BLaER1 treated with 17β-estradiol and CSF1 and Interleukin-3, amounts not matched to agents 10 nM and 100 nM (cell line): ENCODE results near the gene KRT73.

Experiments used
- H3K27ac ChIP-seq, 11 experiments: shearing (Covaris generic); formaldehyde crosslinking; 2 replicates each; pipeline ENCODE4 v1.8.1; 2022
- H3K27me3 ChIP-seq, 11 experiments: shearing (Covaris generic); formaldehyde crosslinking; 2 replicates each; pipeline ENCODE4 v1.8.1; 2022
- H3K36me3 ChIP-seq, 11 experiments: shearing (Covaris generic); formaldehyde crosslinking; 2 replicates each; pipeline ENCODE4 v1.8.1; 2022
- H3K4me1 ChIP-seq, 10 experiments: shearing (Covaris generic); formaldehyde crosslinking; 2 replicates each; pipeline ENCODE4 v1.8.1; 2022
- H3K4me2 ChIP-seq, 11 experiments: shearing (Covaris generic); formaldehyde crosslinking; 2 replicates each; pipeline ENCODE4 v1.8.1; 2022
- H3K4me3 ChIP-seq, 10 experiments: shearing (Covaris generic); formaldehyde crosslinking; 2 replicates each; pipeline ENCODE4 v1.8.1; 2022
- H3K9ac ChIP-seq, 11 experiments: shearing (Covaris generic); formaldehyde crosslinking; 2 replicates each; pipeline ENCODE4 v1.8.1; 2022
- H3K9me3 ChIP-seq, 11 experiments: shearing (Covaris generic); formaldehyde crosslinking; replicated peaks in 1 of 11; 2 replicates each; pipeline ENCODE4 v1.8.1; 2022
- H4K20me1 ChIP-seq, 11 experiments: shearing (Covaris generic); formaldehyde crosslinking; 2 replicates each; pipeline ENCODE4 v1.8.1; 2022
- Cebpa-rat ChIP-seq, 11 experiments: shearing (Covaris generic); IDR thresholded peaks; 2 replicates each; pipeline ENCODE4 v1.8.1; 2022

Gene KRT73

DNA sequence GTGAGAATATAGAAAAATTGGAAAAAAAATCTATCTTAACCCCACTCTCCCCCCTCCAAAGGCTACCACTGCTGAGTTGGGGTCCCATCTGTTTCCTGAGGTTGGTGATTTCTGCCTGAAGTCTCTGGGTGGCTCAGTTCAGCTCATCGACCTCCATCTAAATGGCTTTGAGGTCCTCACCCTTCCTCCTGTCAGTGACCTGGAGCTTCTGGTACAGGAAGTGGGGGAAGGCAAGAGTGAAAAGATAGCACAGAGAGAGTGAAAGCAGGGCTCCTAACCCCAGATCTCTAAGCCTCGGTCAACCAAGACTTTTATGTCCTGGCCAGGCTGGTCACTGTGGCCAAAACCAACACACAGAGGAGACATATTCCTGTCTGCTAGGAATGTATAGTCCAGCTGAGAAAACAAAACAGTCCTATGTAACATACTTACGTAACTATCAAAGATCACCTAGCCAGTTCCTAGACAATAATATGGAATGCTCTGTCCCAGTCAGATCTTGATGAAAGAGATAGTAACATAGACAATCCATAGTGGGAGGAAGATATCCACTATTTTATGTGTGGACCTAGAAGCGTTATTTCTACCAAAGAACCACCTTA, 12.3 kb upstream of the KRT73 start:
- Histone ChIP-seq H3K27me3 (no peaks in the 10 kb centered on the region), H4K20me1 (no peaks in the 10 kb centered on the region), H3K9me3 (no peaks in the 10 kb centered on the region), H3K4me1 (peaks cover 11 to 44% (median 40%) of the 10 kb centered on the region in 10 experiments; a peak in 17 of 20 replicates), H3K4me3 (no peak overlapping the region), H3K27ac (peak overlapping the region in 3 of 11 experiments; percentile 21 to 78 (median 32); a peak in 5 of 22 replicates), H3K4me2 (peak overlapping the region in 9 of 11 experiments; percentile 2 to 78 (median 33); a peak in 17 of 22 replicates), H3K36me3 (no peaks in the 10 kb centered on the region), H3K9ac (no peak overlapping the region)
- TF ChIP-seq Cebpa-rat (IDR thresholded peaks at IDR 0.05), result no peak

- Histone ChIP-seq H3K9me3 (no peaks in the 10 kb centered on the region; a peak in 1 of 22 replicates), H3K4me3 (no peak overlapping the region), H3K4me1 (peaks cover 11 to 44% (median 40%) of the 10 kb centered on the region in 10 experiments; a peak in 17 of 20 replicates), H3K27me3 (no peaks in the 10 kb centered on the region), H3K27ac (peak overlapping the region in 1 of 11 experiments; percentile 78; a peak in 2 of 22 replicates), H3K36me3 (no peaks in the 10 kb centered on the region), H4K20me1 (no peaks in the 10 kb centered on the region), H3K4me2 (peak overlapping the region in 6 of 11 experiments; percentile 16 to 78 (median 34); a peak in 6 of 22 replicates), H3K9ac (no peak overlapping the region)
- no peak for TF ChIP-seq Cebpa-rat (IDR thresholded peaks at IDR 0.05)
These were observed 11.7 kb upstream of the KRT73 start for GRCh38 chr12:52630008-52630500.

DNA sequence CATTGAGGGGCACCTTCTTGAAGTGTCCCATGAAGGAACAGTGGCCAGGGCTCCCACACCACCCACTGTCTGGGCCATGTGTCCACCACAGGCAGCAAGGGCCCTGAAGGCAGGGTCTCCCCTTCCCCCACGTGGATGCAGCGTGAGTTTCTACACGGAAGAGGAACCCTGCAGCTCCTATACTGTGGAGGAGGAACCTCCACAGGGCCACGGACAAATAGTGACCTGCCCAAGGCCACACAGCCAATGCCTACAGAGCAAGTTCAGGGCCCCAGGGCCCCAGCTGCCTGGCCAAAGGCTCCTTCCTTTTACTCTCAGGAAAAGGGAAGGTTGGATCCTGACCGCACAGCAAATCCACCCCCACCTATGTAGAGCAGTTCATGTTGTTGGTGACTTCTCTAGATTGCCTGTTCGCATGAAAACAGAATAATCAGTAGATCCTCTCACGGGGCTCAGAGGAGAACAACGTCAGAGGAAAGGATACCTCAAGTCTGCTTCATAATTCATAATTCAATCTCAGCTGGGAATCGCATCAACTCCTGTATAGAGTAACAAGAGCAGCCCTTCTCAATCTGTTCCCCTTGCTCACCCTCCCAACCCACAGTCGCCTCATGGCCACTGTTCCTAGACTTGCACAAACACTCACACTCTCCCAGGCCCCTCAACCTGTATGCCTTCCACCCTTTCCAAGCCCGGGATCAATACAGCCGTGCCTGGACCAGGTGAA, 11.1 kb upstream of the KRT73 start:
- H3K4me2 ChIP-seq, result no peak overlapping the region
- no peak for TF ChIP-seq Cebpa-rat (IDR thresholded peaks at IDR 0.05)
- no peak overlapping the region for H3K9ac ChIP-seq
- no peaks in the 10 kb centered on the region for H3K27me3 ChIP-seq
- peaks cover 0 to 2% (median 0%) of the 10 kb centered on the region in 11 experiments; a peak in 4 of 22 replicates for H3K9me3 ChIP-seq
- H3K4me3 ChIP-seq, result no peak overlapping the region
- peaks cover 11 to 43% (median 40%) of the 10 kb centered on the region in 10 experiments; a peak in 17 of 20 replicates for H3K4me1 ChIP-seq
- H3K27ac ChIP-seq, result 0 out of 22 replicates have a peak overlapping the region, but pooled peaks of 2 of the 11 experiments have one; percentile 8 to 78
- H3K36me3 ChIP-seq, result no peaks in the 10 kb centered on the region
- no peaks in the 10 kb centered on the region for H4K20me1 ChIP-seq

- Histone ChIP-seq H3K9me3 (peaks cover 0 to 9% (median 6%) of the 10 kb centered on the region in 11 experiments; a peak in 10 of 22 replicates), H3K36me3 (no peaks in the 10 kb centered on the region), H3K27ac (0 out of 22 replicates have a peak overlapping the region, but pooled peaks of 1 of the 11 experiments have one; percentile 8), H3K4me3 (no peak overlapping the region), H3K4me1 (peaks cover 11 to 37% (median 34%) of the 10 kb centered on the region in 10 experiments; a peak in 17 of 20 replicates), H3K9ac (no peak overlapping the region), H4K20me1 (no peaks in the 10 kb centered on the region), H3K27me3 (no peaks in the 10 kb centered on the region), H3K4me2 (no peak overlapping the region)
- TF ChIP-seq Cebpa-rat (IDR thresholded peaks at IDR 0.05), result no peak
These were observed 10.5 kb upstream of the KRT73 start for GRCh38 chr12:52628841-52629240.

DNA sequence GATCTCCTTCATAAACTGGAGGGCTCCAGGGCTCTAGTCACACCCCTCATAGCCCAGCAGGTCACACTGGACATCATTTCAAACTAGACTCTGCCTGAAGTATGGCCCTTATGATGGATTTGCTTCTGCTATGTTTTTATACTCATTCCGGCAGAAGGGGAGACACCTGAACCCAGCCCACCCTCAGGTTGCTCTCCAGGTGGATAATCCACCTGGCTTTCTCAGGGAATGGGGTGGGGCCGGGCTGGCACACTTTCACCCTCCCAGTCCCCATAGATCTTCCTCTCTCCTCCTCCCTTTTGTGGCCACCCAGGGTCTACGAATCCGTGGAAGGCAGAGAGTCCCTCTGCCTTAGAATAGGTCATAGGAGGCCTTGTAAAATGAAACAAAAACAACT, 9.8 kb upstream of the KRT73 start:
- Histone ChIP-seq H3K9me3 (peaks cover 2 to 13% (median 10%) of the 10 kb centered on the region in 11 experiments; a peak in 12 of 22 replicates), H4K20me1 (no peaks in the 10 kb centered on the region), H3K27me3 (no peaks in the 10 kb centered on the region), H3K27ac (no peak overlapping the region), H3K9ac (no peak overlapping the region), H3K4me1 (peaks cover 5 to 30% (median 26%) of the 10 kb centered on the region in 10 experiments; a peak in 17 of 20 replicates), H3K36me3 (no peaks in the 10 kb centered on the region), H3K4me2 (no peak overlapping the region), H3K4me3 (no peak overlapping the region)
- no peak for TF ChIP-seq Cebpa-rat (IDR thresholded peaks at IDR 0.05)

DNA sequence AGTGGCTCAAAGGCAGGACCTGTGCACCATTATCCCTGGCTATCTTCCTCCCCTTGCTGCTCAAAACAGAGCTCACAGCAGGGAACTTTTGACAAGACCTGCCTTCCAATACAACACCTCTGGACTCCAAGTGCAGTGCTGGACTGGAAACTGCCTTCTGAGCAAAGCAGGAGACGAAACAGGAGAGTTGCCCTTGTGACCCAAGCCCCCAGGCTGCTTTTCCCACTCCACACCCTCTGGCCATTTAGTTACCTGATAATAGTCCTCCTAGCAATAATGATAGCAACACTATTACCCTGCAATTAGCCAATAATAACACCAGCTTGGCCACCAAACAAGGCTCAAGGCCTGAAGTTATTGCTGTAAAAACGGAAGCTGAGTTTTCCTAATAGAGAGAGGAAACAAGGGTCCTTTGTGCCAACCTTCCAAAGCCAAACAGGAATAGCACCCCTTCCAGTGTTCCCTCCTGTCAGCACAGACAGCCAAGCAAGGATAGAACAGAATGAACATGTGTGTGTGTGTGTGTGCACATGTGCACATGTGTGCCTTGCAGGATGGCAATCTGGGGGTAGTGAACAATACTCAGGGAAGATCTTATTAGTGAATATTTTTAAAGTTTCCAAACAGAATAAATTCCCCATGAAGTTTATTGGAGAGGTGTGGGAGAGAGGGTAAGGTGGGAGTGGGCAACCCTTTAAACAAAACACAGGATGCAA, 9.2 kb upstream of the KRT73 start:
- Histone ChIP-seq H3K4me3 (no peak overlapping the region), H3K36me3 (no peaks in the 10 kb centered on the region), H3K27me3 (no peaks in the 10 kb centered on the region), H3K27ac (no peak overlapping the region), H3K9ac (no peak overlapping the region), H3K4me2 (no peak overlapping the region), H3K9me3 (peaks cover 5 to 16% (median 10%) of the 10 kb centered on the region in 11 experiments; a peak in 13 of 22 replicates), H4K20me1 (no peaks in the 10 kb centered on the region), H3K4me1 (peaks cover 0 to 24% (median 21%) of the 10 kb centered on the region in 10 experiments; a peak in 16 of 20 replicates)
- TF ChIP-seq Cebpa-rat (IDR thresholded peaks at IDR 0.05), result no peak

DNA sequence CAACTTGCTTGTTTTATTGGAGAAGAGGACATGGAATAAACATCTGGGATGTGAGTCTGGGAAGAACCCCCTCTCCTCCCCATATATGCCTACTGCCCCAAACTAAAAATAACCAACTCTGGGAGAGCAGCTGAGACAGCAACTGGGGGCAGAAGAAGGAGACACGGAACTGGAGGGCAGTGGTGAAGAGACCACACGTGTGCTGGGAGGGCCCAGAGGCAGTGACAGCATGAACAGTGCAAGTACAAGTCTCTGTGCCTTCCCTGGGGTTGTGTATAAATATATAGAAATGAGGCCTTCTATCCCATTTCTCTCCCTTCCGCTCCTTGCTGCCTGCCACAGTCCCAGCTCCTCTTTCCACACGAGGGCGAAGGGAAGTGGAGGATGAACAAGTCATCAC, 4.0 kb upstream of the KRT73 start:
- H4K20me1 ChIP-seq, result no peaks in the 10 kb centered on the region
- peaks cover 5 to 19% (median 10%) of the 10 kb centered on the region in 11 experiments; a peak in 13 of 22 replicates for H3K9me3 ChIP-seq
- TF ChIP-seq Cebpa-rat (IDR thresholded peaks at IDR 0.05), result no peak
- H3K36me3 ChIP-seq, result no peaks in the 10 kb centered on the region
- H3K27me3 ChIP-seq, result no peaks in the 10 kb centered on the region
- no peaks in the 10 kb centered on the region for H3K4me1 ChIP-seq
- no peak overlapping the region for H3K9ac ChIP-seq
- no peak overlapping the region for H3K4me3 ChIP-seq
- no peak overlapping the region for H3K4me2 ChIP-seq
- no peak overlapping the region for H3K27ac ChIP-seq

DNA sequence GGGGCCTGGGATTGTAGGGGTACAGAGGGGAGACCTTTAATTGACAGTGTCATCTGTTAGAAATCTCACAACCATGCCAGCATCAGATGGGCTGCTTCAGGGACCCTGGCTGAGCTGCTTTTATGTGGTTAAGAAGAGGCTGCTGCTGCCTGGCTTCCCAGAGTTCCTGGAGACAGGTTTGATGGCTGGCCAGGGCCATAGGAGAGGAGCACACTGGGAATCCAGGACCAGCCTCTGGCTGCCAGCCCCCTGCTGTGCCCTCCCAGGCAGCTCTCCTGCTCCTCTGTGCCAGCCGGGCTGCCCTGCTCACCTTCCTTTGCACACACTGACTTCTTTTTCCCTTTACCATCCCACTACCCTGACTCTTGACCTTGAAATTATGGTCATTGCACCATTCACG, 507 bp upstream of the KRT73 start:
- Histone ChIP-seq H4K20me1 (no peaks in the 10 kb centered on the region), H3K9me3 (peaks cover 2 to 15% (median 7%) of the 10 kb centered on the region in 11 experiments; a peak in 11 of 22 replicates), H3K36me3 (no peaks in the 10 kb centered on the region), H3K27me3 (no peaks in the 10 kb centered on the region), H3K9ac (no peak overlapping the region), H3K4me2 (no peak overlapping the region), H3K27ac (0 out of 22 replicates have a peak overlapping the region, but pooled peaks of 1 of the 11 experiments have one; percentile 13), H3K4me1 (peaks cover 18 to 33% (median 28%) of the 10 kb centered on the region in 10 experiments), H3K4me3 (no peak overlapping the region)
- TF ChIP-seq Cebpa-rat (IDR thresholded peaks at IDR 0.05), result no peak
